Neural crest cell (in vitro differentiated cells): Measurements from ENCODE around the gene FAAH2. TPM values are rescaled to one million over a fixed set of nuclear protein-coding genes. Genes with fewer than 3 reads are reported as not detected.

Source experiments
- DNase-seq: peaks from one replicate; pipeline ENCODE4 v3.0.0; 2021; ENCODE audit warnings: low read depth, mixed read lengths, low spot score
- H3K27ac Mint-ChIP-seq: one replicate; pipeline ENCODE4 v1.8.0; 2021; ENCODE audit warnings: mild to moderate bottlenecking, mixed read lengths; ENCODE audit not compliant: unreplicated experiment
- H3K27me3 Mint-ChIP-seq: 2 replicates; pipeline ENCODE4 v1.8.0; 2021; ENCODE audit warnings: low read depth, mild to moderate bottlenecking, mixed read lengths
- H3K36me3 Mint-ChIP-seq: 2 replicates; pipeline ENCODE4 v1.8.0; 2021; ENCODE audit warnings: low read depth, mild to moderate bottlenecking, mixed read lengths
- H3K4me1 Mint-ChIP-seq: 2 replicates; pipeline ENCODE4 v1.8.0; 2021; ENCODE audit warnings: mixed read lengths
- H3K4me3 Mint-ChIP-seq: one replicate; pipeline ENCODE4 v1.8.0; 2021; ENCODE audit warnings: mild to moderate bottlenecking, mixed read lengths
- H3K9me3 Mint-ChIP-seq: 2 replicates; pipeline ENCODE4 v1.8.0; 2021; ENCODE audit warnings: mixed read lengths
- total RNA-seq: library from RNA; stranded (reverse); gene quantifications from 2 replicates; pipeline ENCODE4 v1.2.1, GENCODE V29; 2021
- TF ChIP-seq, protein P1 (sequence below): fragments of 200-600 bp; sonication (generic); conservative IDR thresholded peaks from 2 replicates; pipeline ENCODE4 v1.5.0; 2021; ENCODE audit warnings: antibody characterized with exemption, mild to moderate bottlenecking

The FAAH2 gene
- total RNA-seq, 1 donor from 2014 or later = 0.63 TPM

DNA sequence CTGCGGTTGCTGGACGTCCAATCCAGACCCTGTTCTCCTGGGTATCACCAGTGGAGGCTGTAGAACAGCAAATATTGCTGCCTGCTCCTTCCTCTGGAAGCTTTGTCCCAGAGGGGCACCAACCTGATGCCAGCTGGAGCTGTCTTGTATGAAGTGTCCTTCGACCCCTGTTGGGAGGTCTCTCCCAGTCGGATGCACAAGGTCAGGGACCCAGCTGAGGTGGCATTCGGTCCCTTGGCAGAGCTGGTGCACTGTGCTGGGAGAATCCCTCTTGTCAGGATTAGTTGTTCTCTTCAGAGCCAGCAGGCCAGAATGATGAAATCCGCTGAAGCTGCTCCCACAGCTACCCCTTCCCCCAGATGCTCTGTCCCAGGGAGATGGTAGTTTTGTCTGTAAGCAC is 195.0 kb downstream of the FAAH2 start:
- DNase-seq = no peak
- H3K9me3 Mint-ChIP-seq = peaks cover 11% of the 10 kb centered on the region
- no peak overlapping the region for H3K27ac Mint-ChIP-seq
- TF ChIP-seq, protein P1, sequence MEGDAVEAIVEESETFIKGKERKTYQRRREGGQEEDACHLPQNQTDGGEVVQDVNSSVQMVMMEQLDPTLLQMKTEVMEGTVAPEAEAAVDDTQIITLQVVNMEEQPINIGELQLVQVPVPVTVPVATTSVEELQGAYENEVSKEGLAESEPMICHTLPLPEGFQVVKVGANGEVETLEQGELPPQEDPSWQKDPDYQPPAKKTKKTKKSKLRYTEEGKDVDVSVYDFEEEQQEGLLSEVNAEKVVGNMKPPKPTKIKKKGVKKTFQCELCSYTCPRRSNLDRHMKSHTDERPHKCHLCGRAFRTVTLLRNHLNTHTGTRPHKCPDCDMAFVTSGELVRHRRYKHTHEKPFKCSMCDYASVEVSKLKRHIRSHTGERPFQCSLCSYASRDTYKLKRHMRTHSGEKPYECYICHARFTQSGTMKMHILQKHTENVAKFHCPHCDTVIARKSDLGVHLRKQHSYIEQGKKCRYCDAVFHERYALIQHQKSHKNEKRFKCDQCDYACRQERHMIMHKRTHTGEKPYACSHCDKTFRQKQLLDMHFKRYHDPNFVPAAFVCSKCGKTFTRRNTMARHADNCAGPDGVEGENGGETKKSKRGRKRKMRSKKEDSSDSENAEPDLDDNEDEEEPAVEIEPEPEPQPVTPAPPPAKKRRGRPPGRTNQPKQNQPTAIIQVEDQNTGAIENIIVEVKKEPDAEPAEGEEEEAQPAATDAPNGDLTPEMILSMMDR = no peak
- no peaks in the 10 kb centered on the region for H3K27me3 Mint-ChIP-seq
- no peaks in the 10 kb centered on the region for H3K36me3 Mint-ChIP-seq
- no peak overlapping the region for H3K4me3 Mint-ChIP-seq
- H3K4me1 Mint-ChIP-seq = no peaks in the 10 kb centered on the region

DNA sequence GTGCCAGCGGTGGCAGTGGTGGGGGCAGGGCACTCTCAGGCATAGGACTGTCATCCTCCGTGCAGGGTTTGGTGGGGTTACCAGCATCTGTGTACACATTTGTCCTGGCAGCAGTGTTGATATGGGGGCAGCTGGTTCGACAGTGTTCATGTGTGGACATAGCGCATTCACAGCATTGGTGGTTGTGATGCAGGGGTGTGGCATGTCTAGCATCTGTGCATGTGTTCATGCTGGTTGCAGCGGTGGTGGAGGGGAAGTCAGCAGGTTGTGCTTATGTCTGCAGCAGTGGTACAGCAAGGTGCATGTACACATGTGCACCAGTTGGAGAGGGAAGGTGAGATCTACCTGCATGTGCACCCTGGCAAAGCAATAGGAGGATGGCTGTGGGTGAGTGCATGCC is 230.0 kb downstream of the FAAH2 start:
- Mint-ChIP-seq H3K36me3 (no peaks in the 10 kb centered on the region), H3K9me3 (peaks cover 9% of the 10 kb centered on the region)
- no peak for DNase-seq

GRCh38 chrX:57519578-57520118 is 233.1 kb downstream of the FAAH2 start:
- Mint-ChIP-seq H3K4me3 (no peak overlapping the region), H3K4me1 (no peaks in the 10 kb centered on the region), H3K27me3 (no peaks in the 10 kb centered on the region), H3K36me3 (no peaks in the 10 kb centered on the region), H3K27ac (no peak overlapping the region), H3K9me3 (peaks cover 9% of the 10 kb centered on the region)
- DNase-seq = no peak
- TF ChIP-seq, protein P1 = no peak

More for the DNA sequence above, 230.0 kb downstream of the FAAH2 start:
- no peak overlapping the region for H3K4me3 Mint-ChIP-seq
- TF ChIP-seq, protein P1 = no peak
- no peaks in the 10 kb centered on the region for H3K4me1 Mint-ChIP-seq
- H3K27ac Mint-ChIP-seq = no peak overlapping the region
- H3K27me3 Mint-ChIP-seq = peaks cover 3% of the 10 kb centered on the region

DNA sequence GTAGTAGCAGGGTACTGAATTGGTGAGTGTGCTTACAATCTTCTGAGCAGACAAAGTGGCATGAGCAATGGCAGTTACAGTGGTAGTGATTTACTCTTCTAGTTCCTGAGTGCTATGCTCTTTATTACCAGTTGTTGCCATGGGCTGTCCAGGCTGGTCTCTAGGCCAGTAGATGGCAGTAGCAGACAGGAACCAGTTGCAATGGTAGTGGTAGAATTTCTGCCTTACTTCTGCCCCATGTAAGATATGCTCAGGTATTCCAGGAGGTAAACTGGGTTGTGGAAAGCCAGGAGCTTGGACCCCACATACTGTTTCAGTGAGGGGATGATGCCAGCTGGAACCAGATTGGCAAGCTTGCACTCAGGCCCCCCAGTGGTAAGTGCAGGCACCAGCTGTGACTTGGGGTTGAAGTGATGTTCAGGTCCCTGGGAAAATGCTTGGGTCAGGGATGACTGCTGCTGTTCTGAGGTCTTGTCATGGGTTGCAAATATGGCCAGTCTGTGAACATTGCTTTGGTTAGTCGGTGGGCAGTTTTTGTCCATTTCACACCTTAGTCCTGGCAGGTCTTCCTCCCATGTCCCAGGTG is 242.3 kb downstream of the FAAH2 start:
- Mint-ChIP-seq H3K36me3 (peaks cover 2% of the 10 kb centered on the region), H3K4me3 (no peak overlapping the region), H3K9me3 (peaks cover 8% of the 10 kb centered on the region), H3K27ac (no peak overlapping the region), H3K4me1 (no peaks in the 10 kb centered on the region), H3K27me3 (no peaks in the 10 kb centered on the region)
- no peak for DNase-seq
- TF ChIP-seq, protein P1 = peak; percentile 50

Other genes with a start within 250 kb of the FAAH2 start
- 15.5 and 16.4 TPM in 2 replicates for gene SPIN2B, start 165.2 kb upstream of the FAAH2 start, total RNA-seq
- 0.75 and 0.98 TPM in 2 replicates for gene SPIN2A, start 149.3 kb upstream of the FAAH2 start, total RNA-seq